Subcutaneous adipose tissue (tissue), 4 donors: ENCODE results near the gene CNTD1. TPM values are rescaled to one million over a fixed set of nuclear protein-coding genes. Genes with fewer than 3 reads are reported as not detected.

Experiments used
- CTCF ChIP-seq: fragments of 450-650 bp; IDR thresholded peaks from one replicate; pipeline ENCODE4 v1.5.1; 2016; ENCODE audit warnings: low read depth, mild to moderate bottlenecking, control low read depth, antibody characterized with exemption, moderate library complexity
- small RNA-seq: library from RNA; depleted of rRNA; stranded (forward); fragments of <200 nt; gene quantifications from one replicate; pipeline ENCODE3, GENCODE V24; 2016
- total RNA-seq, 4 donors: library from RNA; depleted of rRNA; stranded (reverse); fragments of >200 nt; gene quantifications; one replicate each; pipeline ENCODE4 v1.1.0, GENCODE V29; 2016

The CNTD1 gene
- total RNA-seq, 4 donors from 2014 or later: 0.44 to 0.68 TPM; not detected in 2

- no peak for TF ChIP-seq CTCF
Measured at GRCh38 chr17:42852351-42852750, 53.7 kb downstream of the CNTD1 start.

- no peak for TF ChIP-seq CTCF
Measured at GRCh38 chr17:42853004-42853403, 54.3 kb downstream of the CNTD1 start.

- TF ChIP-seq CTCF: no peak
Measured at GRCh38 chr17:42853597-42853967, 54.9 kb downstream of the CNTD1 start.

GRCh38 chr17:42853968-42854790 is 55.5 kb downstream of the CNTD1 start:
- TF ChIP-seq CTCF: no peak

GRCh38 chr17:42855048-42855596 is 56.5 kb downstream of the CNTD1 start:
- no peak for TF ChIP-seq CTCF

- TF ChIP-seq CTCF: no peak
Measured at GRCh38 chr17:42857389-42857788, 58.7 kb downstream of the CNTD1 start.

Small RNA genes lying within 50 kb of the gene (small RNA-seq; reads per million reads assigned to genes)
- not detected for gene HMGN2P15
- not detected for gene MIR6781

Other genes starting within 250 kb of the CNTD1 start
- gene HSD17B1, start 245.9 kb upstream of the CNTD1 start, total RNA-seq: 1 to 10 TPM in 2 of 4 donors, under 1 TPM in 2; 0.49 to 4.1 (median 1.2) TPM
- gene COASY, start 236.7 kb upstream of the CNTD1 start, total RNA-seq: 10 to 100 TPM; 20.4 to 40.1 (median 22.7) TPM
- gene MLX, start 231.8 kb upstream of the CNTD1 start, total RNA-seq: 10 to 100 TPM; 59.3 to 78.0 (median 68.8) TPM
- 1 to 10 TPM; 1.1 to 4.0 (median 3.6) TPM for gene PSMC3IP, start 221.1 kb upstream of the CNTD1 start, total RNA-seq
- gene RETREG3, start 189.5 kb upstream of the CNTD1 start, total RNA-seq: 10 to 100 TPM; 36.4 to 62.0 (median 57.4) TPM
- 10 to 100 TPM; 16.3 to 35.8 (median 23.5) TPM for gene TUBG1, start 189.2 kb upstream of the CNTD1 start, total RNA-seq
- gene TUBG2, start 139.6 kb upstream of the CNTD1 start, total RNA-seq: 10 to 100 TPM; 12.1 to 29.6 (median 21.2) TPM
- gene PLEKHH3, start 121.9 kb upstream of the CNTD1 start, total RNA-seq: 10 to 100 TPM in 1 of 4 donors, 1 to 10 TPM in 3; 5.4 to 64.8 (median 7.4) TPM
- gene CCR10, start 117.0 kb upstream of the CNTD1 start, total RNA-seq: 1 to 10 TPM in 1 of 4 donors, under 1 TPM in 3; 0.44 to 8.7 (median 0.83) TPM
- gene CNTNAP1, start 116.3 kb upstream of the CNTD1 start, total RNA-seq: 1 to 10 TPM; 1.8 to 3.8 (median 2.5) TPM
- gene EZH1, start 53.8 kb upstream of the CNTD1 start, total RNA-seq: 100 to 1,000 TPM in 1 of 4 donors, 10 to 100 TPM in 3; 53.7 to 126 (median 91.8) TPM
- 100 to 1,000 TPM in 3 of 4 donors, 10 to 100 TPM in 1; 66.9 to 160 (median 128) TPM for gene RAMP2, start 37.6 kb upstream of the CNTD1 start, total RNA-seq
- gene VPS25, start 25.4 kb upstream of the CNTD1 start, total RNA-seq: 10 to 100 TPM; 40.1 to 53.4 (median 47.4) TPM
- under 1 TPM in 3 of 4 donors, not detected in 1; 0.16 to 0.85 (median 0.19) TPM for gene WNK4, start 18.3 kb upstream of the CNTD1 start, total RNA-seq
- gene COA3, start 157 bp upstream of the CNTD1 start, total RNA-seq: 10 to 100 TPM; 51.8 to 76.6 (median 60.4) TPM
- gene BECN1, start 25.4 kb downstream of the CNTD1 start, total RNA-seq: 100 to 1,000 TPM in 3 of 4 donors, 10 to 100 TPM in 1; 85.3 to 129 (median 120) TPM
- 10 to 100 TPM; 52.7 to 80.9 (median 60.1) TPM for gene PSME3, start 34.5 kb downstream of the CNTD1 start, total RNA-seq
- gene AOC2, start 45.7 kb downstream of the CNTD1 start, total RNA-seq: 10 to 100 TPM in 1 of 4 donors, 1 to 10 TPM in 3; 4.1 to 15.0 (median 9.4) TPM
- gene AOC3, start 52.3 kb downstream of the CNTD1 start, total RNA-seq: 100 to 1,000 TPM; 120 to 591 (median 262) TPM
- gene G6PC1, start 101.9 kb downstream of the CNTD1 start, total RNA-seq: not detected
- gene AARSD1, start 165.6 kb downstream of the CNTD1 start, total RNA-seq: 10 to 100 TPM; 18.4 to 38.2 (median 22.1) TPM
- gene PTGES3L, start 181.2 kb downstream of the CNTD1 start, total RNA-seq: not detected
- 10 to 100 TPM in 3 of 4 donors, 1 to 10 TPM in 1; 7.2 to 12.1 (median 10.5) TPM for gene RUNDC1, start 181.7 kb downstream of the CNTD1 start, total RNA-seq
- gene RPL27, start 199.6 kb downstream of the CNTD1 start, total RNA-seq: 1,000 to 10,000 TPM in 3 of 4 donors, 100 to 1,000 TPM in 1; 912 to 2,032 (median 1,085) TPM
- gene IFI35, start 207.9 kb downstream of the CNTD1 start, total RNA-seq: 10 to 100 TPM; 20.7 to 44.1 (median 24.8) TPM
- 100 to 1,000 TPM; 134 to 420 (median 367) TPM for gene VAT1, start 223.5 kb downstream of the CNTD1 start, total RNA-seq
- gene RND2, start 226.4 kb downstream of the CNTD1 start, total RNA-seq: under 1 TPM; 0.17 to 0.49 (median 0.30) TPM